GM19043 (cell line): ENCODE data around the gene GPC6.

Experiments
- ATAC-seq: cut with Tn5 transposase; IDR thresholded peaks from one replicate; pipeline ENCODE4 v1.9.1; 2021; ENCODE audit warnings: low read depth; ENCODE audit not compliant: unreplicated experiment

The GPC6 gene

GRCh38 chr13:94344126-94344818, 1117.7 kb downstream of the GPC6 start:
- no peak for ATAC-seq

- no peak for ATAC-seq
These were observed 1119.0 kb downstream of the GPC6 start for GRCh38 chr13:94345374-94346195.

GRCh38 chr13:94346261-94347019, 1119.8 kb downstream of the GPC6 start:
- no peak for ATAC-seq

- ATAC-seq = no peak
These were observed 1124.8 kb downstream of the GPC6 start for GRCh38 chr13:94351292-94351990.

- ATAC-seq = no peak
These were observed 1125.5 kb downstream of the GPC6 start for GRCh38 chr13:94352057-94352456.

- no peak for ATAC-seq
These were observed 1126.6 kb downstream of the GPC6 start for GRCh38 chr13:94353167-94353710.

DNA sequence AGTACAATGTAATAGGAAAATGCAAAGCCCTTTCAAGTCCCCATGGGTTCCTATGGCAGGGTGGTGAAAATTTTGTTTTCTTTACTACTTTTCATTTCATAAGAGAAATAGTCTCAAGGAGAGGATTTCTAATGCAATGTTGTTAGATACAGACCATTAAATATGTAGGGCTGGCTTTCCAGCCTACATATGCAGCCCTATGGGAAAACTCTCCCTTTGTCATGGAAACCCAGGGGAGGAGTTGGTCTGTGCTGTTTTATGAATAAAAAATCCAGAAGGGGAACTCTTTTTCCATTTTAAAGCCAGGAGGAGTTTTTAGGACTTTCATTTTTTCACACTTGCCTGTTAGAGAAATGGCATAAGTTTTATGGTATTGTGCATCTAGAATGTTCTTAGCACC, 1133.3 kb downstream of the GPC6 start:
- ATAC-seq = no peak

DNA sequence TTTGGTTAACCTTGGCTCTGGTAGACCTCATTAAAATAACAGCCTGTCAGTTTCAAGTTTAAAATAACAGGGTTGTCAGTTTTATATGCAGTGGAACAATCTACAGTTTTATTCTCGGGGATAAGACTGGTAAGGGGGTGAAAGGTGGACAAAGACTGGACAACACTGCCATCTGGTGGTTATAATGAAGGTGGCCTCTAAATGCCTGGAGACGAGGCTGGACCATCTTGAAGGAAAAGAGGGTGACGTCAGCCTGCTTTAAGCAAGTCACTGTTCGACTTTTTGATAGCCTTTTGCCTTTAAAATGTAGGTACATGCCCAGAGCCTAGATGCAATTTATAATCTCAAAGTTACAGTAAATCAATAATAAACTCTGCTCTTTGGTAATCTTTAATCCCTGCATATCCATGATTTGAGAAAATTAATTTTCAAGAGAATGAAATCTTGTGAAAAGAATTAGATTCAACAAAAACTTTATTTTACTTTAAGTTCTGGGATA, 1135.9 kb downstream of the GPC6 start:
- ATAC-seq = peak; percentile 99

GRCh38 chr13:94366677-94367076, 1140.1 kb downstream of the GPC6 start:
- ATAC-seq = no peak

GRCh38 chr13:94369972-94370436, 1143.4 kb downstream of the GPC6 start:
- no peak for ATAC-seq

GRCh38 chr13:94371855-94372254, 1145.2 kb downstream of the GPC6 start:
- no peak for ATAC-seq

DNA sequence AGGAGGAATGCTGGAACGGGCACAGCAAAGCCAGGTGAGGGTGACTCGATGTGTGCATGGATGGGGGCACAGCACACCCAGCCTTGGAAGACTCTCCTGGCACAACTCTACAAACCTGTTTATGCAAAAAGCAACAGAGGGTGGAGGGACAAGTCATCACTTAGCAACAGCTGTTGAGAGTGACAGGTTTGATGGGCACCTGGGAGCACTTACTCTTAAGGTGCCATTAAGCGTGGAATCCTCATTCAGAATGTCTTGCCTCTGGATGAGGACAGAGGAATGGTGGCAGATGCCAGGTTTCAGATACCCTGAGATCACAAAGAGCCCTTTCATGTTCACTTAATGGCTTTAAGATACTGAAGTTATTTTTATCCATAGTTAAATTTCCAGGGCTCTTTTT, 1155.9 kb downstream of the GPC6 start:
- no peak for ATAC-seq

GRCh38 chr13:94382960-94383359, 1156.4 kb downstream of the GPC6 start:
- ATAC-seq = no peak

DNA sequence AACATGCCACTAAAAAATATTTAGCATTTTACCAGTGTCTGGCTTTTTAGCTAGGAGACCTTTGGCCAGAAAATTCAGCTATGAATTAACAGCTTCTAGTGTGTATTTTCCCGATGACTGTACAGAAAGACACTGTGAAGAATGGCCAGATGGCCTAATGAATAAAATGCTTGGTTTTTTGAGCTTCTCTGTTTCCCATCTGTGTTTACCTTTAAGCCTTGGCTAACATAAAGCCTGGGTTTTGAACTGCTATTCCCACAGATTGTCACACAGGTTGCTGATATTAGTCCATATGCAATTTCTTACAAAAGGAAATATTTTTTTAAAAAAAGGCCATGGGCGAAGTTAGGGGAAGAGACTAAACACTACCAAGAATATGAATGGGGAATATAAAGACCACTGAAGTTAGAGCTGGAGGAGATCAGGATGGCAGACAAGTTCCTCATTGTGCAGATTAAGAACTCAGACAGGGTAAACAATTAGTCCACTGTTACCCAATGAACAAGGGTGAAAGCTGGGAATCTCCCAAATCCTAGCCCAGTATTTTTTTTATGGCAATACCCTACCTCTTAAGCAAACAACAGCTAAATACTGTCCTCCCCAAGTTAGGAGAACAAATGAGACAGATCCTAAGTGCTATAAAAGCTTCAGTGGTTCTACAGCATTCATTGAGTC, 1157.8 kb downstream of the GPC6 start:
- ATAC-seq = no peak

DNA sequence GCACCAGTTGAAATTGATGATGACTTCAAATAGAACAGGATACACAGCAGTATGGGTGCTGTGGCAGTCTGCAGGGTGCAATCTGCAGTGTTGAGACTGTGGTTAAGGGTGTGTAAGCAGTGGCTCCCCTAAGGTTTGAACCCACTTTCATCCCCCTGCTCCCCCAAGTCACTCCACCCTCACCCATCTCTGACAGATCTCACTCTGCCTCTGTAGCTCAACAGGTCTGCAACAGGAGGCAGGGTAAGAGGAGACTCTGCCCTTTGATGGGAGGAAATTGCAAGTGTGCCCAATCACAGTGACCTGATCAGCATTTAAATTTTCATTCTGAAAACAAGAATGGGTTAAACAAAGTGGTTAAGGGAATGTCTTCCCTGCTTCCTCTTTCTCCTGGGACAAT, 1160.4 kb downstream of the GPC6 start:
- no peak for ATAC-seq

DNA sequence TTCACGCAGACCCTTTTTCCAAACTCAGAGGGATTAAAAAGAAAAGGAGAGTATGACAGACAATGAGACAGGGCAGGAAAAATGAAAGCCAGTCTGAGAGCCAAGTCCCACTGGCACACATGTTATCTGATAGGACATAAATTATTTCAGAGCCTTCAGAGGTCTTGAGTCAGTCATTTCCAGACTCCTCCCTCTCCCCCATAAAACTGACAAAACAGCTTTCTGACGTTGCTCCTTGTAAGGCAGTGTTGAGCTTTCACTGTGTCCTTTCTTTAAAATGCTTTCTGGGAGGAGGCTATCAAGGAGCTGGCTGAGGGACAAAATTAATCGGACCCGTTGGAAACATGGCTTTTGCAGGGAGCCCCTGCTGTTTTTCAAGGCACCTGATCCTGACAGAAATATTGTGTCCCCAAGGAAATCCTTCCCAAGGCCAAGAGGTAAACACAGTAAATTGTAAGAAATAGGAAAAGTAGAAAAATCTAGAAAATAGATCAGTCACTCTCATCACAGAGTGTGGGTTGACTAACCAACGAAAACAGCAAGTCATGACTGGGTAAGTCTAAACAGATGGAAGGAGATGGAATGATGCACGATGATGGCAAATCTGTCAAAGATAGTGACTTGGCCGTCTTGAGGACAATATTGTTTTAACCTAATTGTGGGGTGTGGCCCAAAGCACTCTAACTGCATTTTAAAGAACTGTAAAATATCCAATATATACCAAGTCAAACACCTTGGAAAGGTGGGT, 1163.2 kb downstream of the GPC6 start:
- ATAC-seq = no peak

DNA sequence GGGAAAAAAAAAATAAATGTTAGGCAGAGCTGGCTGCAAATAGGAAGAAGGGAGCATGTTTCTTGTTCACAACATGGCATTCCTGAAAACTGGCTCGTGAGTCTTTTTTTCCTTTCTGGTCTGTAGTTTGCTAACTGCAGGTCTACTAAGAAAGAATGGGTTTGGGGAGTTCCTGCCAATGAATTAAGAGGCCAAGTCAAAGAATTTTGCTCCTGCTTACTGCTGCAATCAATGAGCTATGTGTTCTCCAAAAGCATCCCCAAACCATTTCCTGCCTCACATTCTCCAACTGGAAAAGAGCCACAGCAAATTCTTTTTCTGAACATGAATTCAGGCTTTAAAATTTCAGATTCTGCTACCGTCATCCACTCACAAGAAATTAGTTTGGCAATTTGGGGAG, 1164.3 kb downstream of the GPC6 start:
- ATAC-seq = no peak

- no peak for ATAC-seq
These were observed 1168.1 kb downstream of the GPC6 start for GRCh38 chr13:94394723-94395122.

- no peak for ATAC-seq
These were observed 1169.3 kb downstream of the GPC6 start for GRCh38 chr13:94395860-94396259.
